HG03457 (cell line): ENCODE data around the gene FASTK.

ENCODE experiments used
- ATAC-seq: cut with Tn5 transposase; IDR thresholded peaks from one replicate; pipeline ENCODE4 v1.9.1; 2021; ENCODE audit warnings: moderate number of reproducible peaks; ENCODE audit not compliant: unreplicated experiment

FASTK gene

GRCh38 chr7:151100921-151101320 lies 20.3 kb upstream of the FASTK start:
- ATAC-seq = no peak

GRCh38 chr7:151099486-151100211 lies 19.0 kb upstream of the FASTK start:
- no peak for ATAC-seq

GRCh38 chr7:151095828-151096475 lies 15.3 kb upstream of the FASTK start:
- no peak for ATAC-seq

GRCh38 chr7:151095123-151095797 lies 14.7 kb upstream of the FASTK start:
- ATAC-seq = no peak

GRCh38 chr7:151094675-151095074 lies 14.1 kb upstream of the FASTK start:
- no peak for ATAC-seq

- ATAC-seq = no peak
Measured at GRCh38 chr7:151093748-151094147, 13.1 kb upstream of the FASTK start.

- ATAC-seq = no peak
Measured at GRCh38 chr7:151091988-151092387, 11.4 kb upstream of the FASTK start.

GRCh38 chr7:151091431-151091830 lies 10.8 kb upstream of the FASTK start:
- no peak for ATAC-seq

- no peak for ATAC-seq
Measured at GRCh38 chr7:151091003-151091402, 10.4 kb upstream of the FASTK start.

- no peak for ATAC-seq
Measured at GRCh38 chr7:151089893-151090730, 9.5 kb upstream of the FASTK start.

- no peak for ATAC-seq
Measured at GRCh38 chr7:151088856-151089699, 8.5 kb upstream of the FASTK start.

GRCh38 chr7:151088019-151088855 lies 7.6 kb upstream of the FASTK start:
- ATAC-seq = no peak

- no peak for ATAC-seq
Measured at GRCh38 chr7:151087245-151088018, 6.8 kb upstream of the FASTK start.

- no peak for ATAC-seq
Measured at GRCh38 chr7:151086802-151087244, 6.2 kb upstream of the FASTK start.

GRCh38 chr7:151085691-151086620 lies 5.3 kb upstream of the FASTK start, which contains the start of gene AGAP3:
AGAP3 (plus strand) TSS chr7:151086475; CDS start chr7:151086742, 267 bp downstream.
- peak; percentile 30 for ATAC-seq

GRCh38 chr7:151085329-151085690 lies 4.7 kb upstream of the FASTK start:
- no peak for ATAC-seq

- no peak for ATAC-seq
Measured at GRCh38 chr7:151083824-151084160, 3.2 kb upstream of the FASTK start.
